ENCODE results near the gene PRTN3. TPM values are rescaled to one million over a fixed set of nuclear protein-coding genes. Genes with fewer than 3 reads are reported as not detected.
"Not testable (repeated sequence)": the region's sequence is repeated elsewhere in the genome, so short reads cannot be mapped to it uniquely, and the experiment has no call there.

PRTN3 gene
- total RNA-seq, 1 donor: not detected

DNA sequence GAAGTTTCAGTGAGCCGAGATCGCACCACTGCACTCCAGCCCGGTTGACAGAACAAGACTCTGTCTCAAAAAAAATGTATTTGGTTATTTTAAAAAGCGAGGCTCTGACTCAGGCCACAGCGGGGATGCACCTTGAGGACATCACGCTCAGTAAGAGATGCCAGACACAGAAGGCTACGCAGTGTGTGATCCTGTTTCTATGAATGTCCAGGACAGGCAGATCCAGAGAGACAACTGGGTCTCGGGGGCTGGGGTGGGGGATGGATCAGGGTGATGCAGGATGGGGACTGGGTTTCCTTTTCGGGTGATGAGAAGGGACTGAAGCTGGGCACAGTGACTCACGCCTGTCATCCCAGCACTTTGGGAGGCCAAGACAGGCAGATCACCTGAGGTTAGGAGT, 46.8 kb downstream of the PRTN3 start:
- no peak overlapping the region for H2AFZ ChIP-seq (ENCODE audit: low read length)
- H3K4me1 ChIP-seq (ENCODE audit: insufficient read depth, low read length): peaks cover 5% of the 10 kb centered on the region
- no peaks in the 10 kb centered on the region for H3K27me3 ChIP-seq (ENCODE audit: insufficient read depth, low read length)
- H3K4me3 ChIP-seq (ENCODE audit: insufficient read depth, low read length): no peak overlapping the region
- H4K20me1 ChIP-seq (ENCODE audit: insufficient read depth, low read length): peaks cover 4% of the 10 kb centered on the region
- peaks cover 25% of the 10 kb centered on the region for H3K79me2 ChIP-seq (ENCODE audit: insufficient read depth, low read length)
- TF ChIP-seq, protein P1, sequence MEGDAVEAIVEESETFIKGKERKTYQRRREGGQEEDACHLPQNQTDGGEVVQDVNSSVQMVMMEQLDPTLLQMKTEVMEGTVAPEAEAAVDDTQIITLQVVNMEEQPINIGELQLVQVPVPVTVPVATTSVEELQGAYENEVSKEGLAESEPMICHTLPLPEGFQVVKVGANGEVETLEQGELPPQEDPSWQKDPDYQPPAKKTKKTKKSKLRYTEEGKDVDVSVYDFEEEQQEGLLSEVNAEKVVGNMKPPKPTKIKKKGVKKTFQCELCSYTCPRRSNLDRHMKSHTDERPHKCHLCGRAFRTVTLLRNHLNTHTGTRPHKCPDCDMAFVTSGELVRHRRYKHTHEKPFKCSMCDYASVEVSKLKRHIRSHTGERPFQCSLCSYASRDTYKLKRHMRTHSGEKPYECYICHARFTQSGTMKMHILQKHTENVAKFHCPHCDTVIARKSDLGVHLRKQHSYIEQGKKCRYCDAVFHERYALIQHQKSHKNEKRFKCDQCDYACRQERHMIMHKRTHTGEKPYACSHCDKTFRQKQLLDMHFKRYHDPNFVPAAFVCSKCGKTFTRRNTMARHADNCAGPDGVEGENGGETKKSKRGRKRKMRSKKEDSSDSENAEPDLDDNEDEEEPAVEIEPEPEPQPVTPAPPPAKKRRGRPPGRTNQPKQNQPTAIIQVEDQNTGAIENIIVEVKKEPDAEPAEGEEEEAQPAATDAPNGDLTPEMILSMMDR (IDR thresholded peaks at IDR 0.05; ENCODE audit: extremely low read depth, low read depth, low read length): no peak
- no peak overlapping the region for H3K4me2 ChIP-seq (ENCODE audit: insufficient read depth, low read length)
- DNase-seq (ENCODE audit: insufficient read length, low spot score, missing footprints): no peak
- no peak overlapping the region for H3K27ac ChIP-seq (ENCODE audit: low read depth, low read length)
- no peaks in the 10 kb centered on the region for H3K9me3 ChIP-seq (ENCODE audit: low read depth, low read length)
- H3K36me3 ChIP-seq (ENCODE audit: insufficient read depth, low read length): peaks cover 29% of the 10 kb centered on the region

DNA sequence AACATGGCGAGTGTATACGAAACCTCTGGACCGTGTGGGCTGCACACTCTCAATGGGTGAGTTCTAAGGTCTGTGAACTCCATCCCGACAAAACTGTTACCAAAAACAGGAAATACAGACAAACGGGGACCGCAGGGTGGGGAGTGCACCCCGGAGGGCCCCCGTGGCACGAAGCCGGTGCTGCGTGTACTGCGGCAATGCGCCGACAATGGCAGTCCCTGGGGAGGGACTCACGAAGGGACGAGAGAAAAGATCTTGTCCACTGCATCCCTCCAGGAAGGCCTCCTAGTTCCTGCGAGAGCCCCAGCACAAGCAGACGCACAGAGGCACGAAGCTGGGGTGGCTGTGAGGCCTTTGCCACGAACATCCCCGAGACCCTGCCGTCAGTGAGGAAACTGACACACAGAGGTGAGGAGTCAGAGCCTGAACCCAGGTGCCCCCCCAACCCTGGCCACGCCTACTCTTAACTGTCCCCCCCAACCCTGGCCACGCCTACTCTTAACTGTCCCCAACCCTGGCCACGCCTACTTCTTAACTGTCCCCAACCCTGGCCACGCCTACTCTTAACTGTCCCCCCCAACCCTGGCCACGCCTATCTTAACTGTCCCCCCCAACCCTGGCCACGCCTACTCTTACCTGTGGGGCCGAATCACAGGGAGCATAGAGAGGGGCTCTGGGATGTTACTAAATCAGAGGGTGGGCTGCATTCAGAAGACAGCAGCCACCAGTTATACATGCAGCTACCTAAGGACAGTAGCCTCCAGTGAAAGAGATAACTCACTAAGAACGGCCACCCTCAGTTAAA, 48.0 kb downstream of the PRTN3 start:
- TF ChIP-seq, protein P1 (IDR thresholded peaks at IDR 0.05; ENCODE audit: extremely low read depth, low read depth, low read length): no peak
- peaks cover 28% of the 10 kb centered on the region for H3K36me3 ChIP-seq (ENCODE audit: insufficient read depth, low read length)

DNA sequence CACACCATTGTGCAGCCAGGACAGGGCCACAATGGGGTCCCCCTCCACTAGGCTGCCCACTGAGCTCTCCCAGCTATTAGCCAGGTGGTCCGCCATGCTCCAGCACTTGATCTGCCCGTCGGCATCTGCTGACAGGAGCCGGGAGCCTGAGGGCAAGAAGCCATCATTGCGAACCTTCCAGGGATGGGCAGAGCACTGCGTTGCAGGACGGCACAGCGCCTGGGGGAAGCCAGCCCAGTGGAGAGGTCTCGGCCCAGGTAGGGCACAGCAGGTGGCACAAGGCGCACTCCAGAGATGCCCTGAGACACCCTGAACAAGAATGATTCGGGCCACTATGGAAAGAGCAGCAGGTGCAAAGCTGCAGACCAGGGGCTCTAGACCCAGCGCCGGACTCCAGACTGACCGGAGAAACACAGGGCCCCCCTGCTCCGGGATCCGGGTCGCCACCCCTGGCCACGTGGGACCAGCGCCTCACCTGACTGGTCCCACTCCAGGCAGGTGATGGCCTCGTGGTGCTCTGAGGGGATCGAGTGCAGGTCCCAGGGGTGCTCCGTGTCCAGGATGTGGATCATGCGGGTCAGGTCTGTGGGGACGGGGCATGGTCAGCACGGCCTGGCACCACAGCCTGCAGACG, 49.0 kb downstream of the PRTN3 start:
- Histone ChIP-seq H3K36me3 (ENCODE audit: insufficient read depth, low read length) (peaks cover 26% of the 10 kb centered on the region), H2AFZ (ENCODE audit: low read length) (no peak overlapping the region), H4K20me1 (ENCODE audit: insufficient read depth, low read length) (peaks cover 4% of the 10 kb centered on the region), H3K79me2 (ENCODE audit: insufficient read depth, low read length) (peaks cover 25% of the 10 kb centered on the region), H3K4me3 (ENCODE audit: insufficient read depth, low read length) (no peak overlapping the region), H3K27me3 (ENCODE audit: insufficient read depth, low read length) (no peaks in the 10 kb centered on the region), H3K4me2 (ENCODE audit: insufficient read depth, low read length) (no peak overlapping the region), H3K9me3 (ENCODE audit: low read depth, low read length) (no peaks in the 10 kb centered on the region), H3K27ac (ENCODE audit: low read depth, low read length) (no peak overlapping the region), H3K4me1 (ENCODE audit: insufficient read depth, low read length) (peaks cover 5% of the 10 kb centered on the region)
- DNase-seq (ENCODE audit: insufficient read length, low spot score, missing footprints): no peak
- TF ChIP-seq, protein P1 (IDR thresholded peaks at IDR 0.05; ENCODE audit: extremely low read depth, low read depth, low read length): no peak

More for the DNA sequence above, 48.0 kb downstream of the PRTN3 start:
- H3K9me3 ChIP-seq (ENCODE audit: low read depth, low read length): no peaks in the 10 kb centered on the region
- peaks cover 25% of the 10 kb centered on the region for H3K79me2 ChIP-seq (ENCODE audit: insufficient read depth, low read length)
- no peaks in the 10 kb centered on the region for H3K27me3 ChIP-seq (ENCODE audit: insufficient read depth, low read length)
- no peak overlapping the region for H3K4me3 ChIP-seq (ENCODE audit: insufficient read depth, low read length)
- peaks cover 5% of the 10 kb centered on the region for H3K4me1 ChIP-seq (ENCODE audit: insufficient read depth, low read length)
- peaks cover 4% of the 10 kb centered on the region for H4K20me1 ChIP-seq (ENCODE audit: insufficient read depth, low read length)
- no peak for DNase-seq (ENCODE audit: insufficient read length, low spot score, missing footprints)
- H3K27ac ChIP-seq (ENCODE audit: low read depth, low read length): no peak overlapping the region
- no peak overlapping the region for H2AFZ ChIP-seq (ENCODE audit: low read length)
- no peak overlapping the region for H3K4me2 ChIP-seq (ENCODE audit: insufficient read depth, low read length)

DNA sequence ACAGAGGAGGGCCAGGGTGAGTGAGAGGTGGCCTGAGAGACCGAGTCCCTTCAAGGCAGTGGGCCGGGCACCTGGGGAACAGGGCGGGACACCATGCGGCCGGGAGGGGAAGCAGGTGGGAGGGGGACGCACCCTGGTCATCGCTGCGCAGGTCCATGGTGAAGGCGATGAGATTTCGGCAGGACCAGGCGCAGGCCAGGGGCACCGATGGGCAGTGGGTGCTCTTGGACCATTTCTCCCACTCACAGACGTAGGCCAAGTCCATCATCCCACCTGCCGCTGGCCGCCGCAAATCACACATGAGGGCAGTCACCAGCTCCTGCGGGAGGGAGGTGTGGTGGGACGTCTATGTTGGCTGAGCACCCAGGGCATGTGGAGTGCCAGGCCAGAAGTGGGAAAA, 50.0 kb downstream of the PRTN3 start:
- TF ChIP-seq, protein P1 (IDR thresholded peaks at IDR 0.05; ENCODE audit: extremely low read depth, low read depth, low read length): no peak
- no peak overlapping the region for H3K27ac ChIP-seq (ENCODE audit: low read depth, low read length)
- peaks cover 25% of the 10 kb centered on the region for H3K79me2 ChIP-seq (ENCODE audit: insufficient read depth, low read length)
- H3K36me3 ChIP-seq (ENCODE audit: insufficient read depth, low read length): peaks cover 18% of the 10 kb centered on the region
- H4K20me1 ChIP-seq (ENCODE audit: insufficient read depth, low read length): peaks cover 4% of the 10 kb centered on the region
- peaks cover 5% of the 10 kb centered on the region for H3K4me1 ChIP-seq (ENCODE audit: insufficient read depth, low read length)
- H3K27me3 ChIP-seq (ENCODE audit: insufficient read depth, low read length): no peaks in the 10 kb centered on the region
- no peaks in the 10 kb centered on the region for H3K9me3 ChIP-seq (ENCODE audit: low read depth, low read length)
- no peak overlapping the region for H2AFZ ChIP-seq (ENCODE audit: low read length)
- H3K4me2 ChIP-seq (ENCODE audit: insufficient read depth, low read length): no peak overlapping the region
- no peak for DNase-seq (ENCODE audit: insufficient read length, low spot score, missing footprints)
- no peak overlapping the region for H3K4me3 ChIP-seq (ENCODE audit: insufficient read depth, low read length)

DNA sequence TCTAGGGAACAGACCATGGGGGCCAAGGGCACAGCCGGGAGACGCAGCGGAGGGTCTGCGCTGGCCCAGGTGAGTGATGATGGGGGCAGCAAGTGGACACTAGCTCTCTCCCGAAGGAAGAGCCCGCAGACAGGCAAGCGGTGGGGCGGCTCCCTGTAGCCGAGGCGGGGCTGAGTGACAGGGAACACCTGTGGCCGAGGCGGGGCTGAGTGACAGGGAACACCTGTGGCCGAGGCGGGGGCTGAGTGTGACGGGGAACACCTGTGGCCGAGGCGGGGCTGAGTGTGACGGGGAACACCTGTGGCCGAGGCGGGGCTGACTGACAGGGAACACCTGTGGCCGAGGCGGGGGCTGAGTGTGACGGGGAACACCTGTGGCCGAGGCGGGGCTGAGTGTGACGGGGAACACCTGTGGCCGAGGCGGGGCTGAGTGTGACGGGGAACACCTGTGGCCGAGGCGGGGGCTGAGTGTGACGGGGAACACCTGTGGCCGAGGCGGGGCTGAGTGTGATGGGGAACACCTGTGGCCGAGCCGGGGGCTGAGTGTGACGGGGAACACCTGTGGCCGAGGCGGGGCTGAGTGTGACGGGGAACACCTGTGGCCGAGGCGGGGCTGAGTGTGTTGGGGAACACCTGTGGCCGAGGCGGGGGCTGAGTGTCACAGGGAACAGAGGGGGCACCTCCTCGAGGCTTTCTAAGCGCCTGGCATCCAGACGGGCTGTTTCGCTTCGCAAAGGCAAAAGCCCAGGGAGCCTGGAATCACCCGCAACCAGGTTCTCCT, 50.8 kb downstream of the PRTN3 start:
- H3K27me3 ChIP-seq (ENCODE audit: insufficient read depth, low read length); H3K27ac ChIP-seq (ENCODE audit: low read depth, low read length); H3K4me1 ChIP-seq (ENCODE audit: insufficient read depth, low read length); H2AFZ ChIP-seq (ENCODE audit: low read length); H4K20me1 ChIP-seq (ENCODE audit: insufficient read depth, low read length); H3K9me3 ChIP-seq (ENCODE audit: low read depth, low read length): not testable (repeated sequence)
- peak overlapping the region; percentile 96 for H3K4me3 ChIP-seq (ENCODE audit: insufficient read depth, low read length)
- peaks cover 10% of the 10 kb centered on the region for H3K36me3 ChIP-seq (ENCODE audit: insufficient read depth, low read length)
- peak; percentile 89 for DNase-seq (ENCODE audit: insufficient read length, low spot score, missing footprints)
- peaks cover 25% of the 10 kb centered on the region for H3K79me2 ChIP-seq (ENCODE audit: insufficient read depth, low read length)
- H3K4me2 ChIP-seq (ENCODE audit: insufficient read depth, low read length): peak overlapping the region; percentile 83
